ENCODE data around the gene FAM13A.

Gene FAM13A

DNA sequence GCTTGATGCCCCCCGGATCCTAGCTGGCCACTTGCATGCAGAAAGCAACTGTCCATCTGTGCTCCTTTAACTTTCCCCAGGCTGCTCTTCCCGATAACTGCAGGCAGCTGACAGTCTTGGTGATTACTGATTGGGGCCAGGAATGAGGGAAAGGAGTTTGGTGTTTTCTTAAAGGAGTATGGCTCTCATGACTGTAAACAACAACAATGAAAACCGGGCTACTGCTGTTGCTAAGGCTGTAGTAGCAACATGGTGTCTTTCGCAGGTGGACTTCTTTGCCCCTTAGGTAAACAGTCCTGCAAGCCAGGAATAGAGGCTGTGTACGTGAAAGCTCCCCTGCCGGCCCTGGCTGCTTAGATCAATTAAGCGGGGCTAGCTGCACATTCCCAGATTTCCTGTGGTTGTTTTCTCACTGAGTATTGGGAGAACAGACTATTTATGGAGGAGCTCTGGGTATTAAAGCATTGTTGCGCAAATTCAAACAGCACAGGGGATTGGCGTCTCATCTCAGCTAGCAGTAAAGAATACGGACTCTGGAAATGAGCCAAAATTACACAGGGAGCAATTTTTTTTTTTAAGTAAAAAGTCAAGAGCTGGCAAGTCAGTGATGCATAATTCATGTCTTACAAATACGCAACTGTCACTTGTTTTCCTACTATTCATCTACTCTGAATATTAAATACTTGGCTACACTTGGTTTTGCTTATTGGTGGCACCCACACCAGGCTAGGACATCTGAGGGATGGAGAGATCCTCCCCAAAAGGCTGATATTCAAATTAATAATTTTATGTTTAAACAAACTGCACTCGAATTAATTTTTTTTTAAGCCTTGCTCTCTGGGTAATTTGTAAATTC is 297.7 kb downstream of the FAM13A start:
- DNase-seq (ENCODE audit: low spot score) = no peak
- Histone ChIP-seq H3K27ac (ENCODE audit: poor library complexity, severe bottlenecking) (no peak overlapping the region), H3K9me3 (ENCODE audit: severe bottlenecking) (no peaks in the 10 kb centered on the region), H3K4me3 (ENCODE audit: severe bottlenecking) (no peak overlapping the region), H3K4me1 (ENCODE audit: insufficient read depth, poor library complexity, severe bottlenecking) (no peaks in the 10 kb centered on the region), H3K27me3 (ENCODE audit: insufficient read depth, poor library complexity, severe bottlenecking) (no peaks in the 10 kb centered on the region), H3K36me3 (ENCODE audit: low read depth) (no peaks in the 10 kb centered on the region)
- peak; percentile 69 for ATAC-seq (ENCODE audit: low read depth)
- TF ChIP-seq, protein P1, sequence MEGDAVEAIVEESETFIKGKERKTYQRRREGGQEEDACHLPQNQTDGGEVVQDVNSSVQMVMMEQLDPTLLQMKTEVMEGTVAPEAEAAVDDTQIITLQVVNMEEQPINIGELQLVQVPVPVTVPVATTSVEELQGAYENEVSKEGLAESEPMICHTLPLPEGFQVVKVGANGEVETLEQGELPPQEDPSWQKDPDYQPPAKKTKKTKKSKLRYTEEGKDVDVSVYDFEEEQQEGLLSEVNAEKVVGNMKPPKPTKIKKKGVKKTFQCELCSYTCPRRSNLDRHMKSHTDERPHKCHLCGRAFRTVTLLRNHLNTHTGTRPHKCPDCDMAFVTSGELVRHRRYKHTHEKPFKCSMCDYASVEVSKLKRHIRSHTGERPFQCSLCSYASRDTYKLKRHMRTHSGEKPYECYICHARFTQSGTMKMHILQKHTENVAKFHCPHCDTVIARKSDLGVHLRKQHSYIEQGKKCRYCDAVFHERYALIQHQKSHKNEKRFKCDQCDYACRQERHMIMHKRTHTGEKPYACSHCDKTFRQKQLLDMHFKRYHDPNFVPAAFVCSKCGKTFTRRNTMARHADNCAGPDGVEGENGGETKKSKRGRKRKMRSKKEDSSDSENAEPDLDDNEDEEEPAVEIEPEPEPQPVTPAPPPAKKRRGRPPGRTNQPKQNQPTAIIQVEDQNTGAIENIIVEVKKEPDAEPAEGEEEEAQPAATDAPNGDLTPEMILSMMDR (IDR thresholded peaks at IDR 0.05; ENCODE audit: poor library complexity, severe bottlenecking) = no peak

DNA sequence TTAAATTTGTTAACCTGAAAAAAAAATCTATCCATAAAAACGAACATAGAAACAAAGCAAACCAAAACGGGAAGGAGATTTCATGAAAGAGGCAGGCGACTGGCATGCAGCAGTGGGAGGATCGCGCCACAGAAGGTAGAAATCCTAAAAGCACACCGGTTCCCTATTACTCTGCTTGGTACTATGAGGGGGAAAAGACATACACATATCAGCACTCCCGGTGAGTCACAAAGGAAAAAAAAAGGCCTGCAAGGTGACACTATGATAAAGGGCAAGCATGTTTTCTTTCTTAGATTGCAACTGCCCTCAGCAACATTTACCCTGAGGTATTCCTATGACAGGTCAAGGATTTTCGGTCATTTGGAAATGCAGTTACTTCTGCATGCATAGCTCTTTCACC is 298.7 kb downstream of the FAM13A start:
- ATAC-seq (ENCODE audit: low read depth) (no peak), DNase-seq (ENCODE audit: low spot score) (no peak)
- TF ChIP-seq, protein P1 (IDR thresholded peaks at IDR 0.05; ENCODE audit: poor library complexity, severe bottlenecking) = no peak

GRCh38 chr4:88757776-88758175 is 299.2 kb downstream of the FAM13A start:
- H3K27me3 ChIP-seq (ENCODE audit: insufficient read depth, poor library complexity, severe bottlenecking) = no peaks in the 10 kb centered on the region
- no peaks in the 10 kb centered on the region for H3K4me1 ChIP-seq (ENCODE audit: insufficient read depth, poor library complexity, severe bottlenecking)
- no peaks in the 10 kb centered on the region for H3K9me3 ChIP-seq (ENCODE audit: severe bottlenecking)
- no peak for ATAC-seq (ENCODE audit: low read depth)
- H3K36me3 ChIP-seq (ENCODE audit: low read depth) = no peaks in the 10 kb centered on the region
- TF ChIP-seq, protein P1 (IDR thresholded peaks at IDR 0.05; ENCODE audit: poor library complexity, severe bottlenecking) = no peak
- no peak overlapping the region for H3K27ac ChIP-seq (ENCODE audit: poor library complexity, severe bottlenecking)
- no peak for DNase-seq (ENCODE audit: low spot score)
- no peak overlapping the region for H3K4me3 ChIP-seq (ENCODE audit: severe bottlenecking)

More for the DNA sequence above, 298.7 kb downstream of the FAM13A start:
- H3K36me3 ChIP-seq (ENCODE audit: low read depth) = no peaks in the 10 kb centered on the region
- H3K27me3 ChIP-seq (ENCODE audit: insufficient read depth, poor library complexity, severe bottlenecking) = no peaks in the 10 kb centered on the region
- H3K4me1 ChIP-seq (ENCODE audit: insufficient read depth, poor library complexity, severe bottlenecking) = no peaks in the 10 kb centered on the region
- no peaks in the 10 kb centered on the region for H3K9me3 ChIP-seq (ENCODE audit: severe bottlenecking)
- H3K4me3 ChIP-seq (ENCODE audit: severe bottlenecking) = no peak overlapping the region
- H3K27ac ChIP-seq (ENCODE audit: poor library complexity, severe bottlenecking) = no peak overlapping the region

DNA sequence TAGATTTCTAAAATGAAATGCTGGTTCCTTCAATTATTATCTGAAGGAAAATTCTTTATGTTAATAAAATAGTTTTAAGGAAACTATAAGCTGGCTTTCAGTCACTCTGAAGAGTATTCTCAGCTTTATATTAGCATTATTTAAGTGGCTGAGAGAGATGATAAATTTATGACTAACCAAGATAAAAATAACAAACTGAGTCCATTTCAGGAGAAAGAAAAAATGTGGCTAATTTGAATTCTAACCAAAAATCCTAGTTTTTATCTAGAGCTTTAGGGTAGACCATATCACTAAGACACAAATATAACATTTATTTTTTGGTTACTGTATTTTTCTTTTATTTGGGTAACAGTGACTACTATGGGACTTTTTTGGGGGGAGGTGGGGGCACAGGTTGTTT is 299.9 kb downstream of the FAM13A start:
- Histone ChIP-seq H3K4me3 (ENCODE audit: severe bottlenecking) (no peak overlapping the region), H3K27me3 (ENCODE audit: insufficient read depth, poor library complexity, severe bottlenecking) (no peaks in the 10 kb centered on the region), H3K4me1 (ENCODE audit: insufficient read depth, poor library complexity, severe bottlenecking) (peaks cover 4% of the 10 kb centered on the region), H3K9me3 (ENCODE audit: severe bottlenecking) (no peaks in the 10 kb centered on the region), H3K36me3 (ENCODE audit: low read depth) (no peaks in the 10 kb centered on the region), H3K27ac (ENCODE audit: poor library complexity, severe bottlenecking) (no peak overlapping the region)
- DNase-seq (ENCODE audit: low spot score) = no peak
- TF ChIP-seq, protein P1 (IDR thresholded peaks at IDR 0.05; ENCODE audit: poor library complexity, severe bottlenecking) = no peak
- ATAC-seq (ENCODE audit: low read depth) = no peak

- Histone ChIP-seq H3K27me3 (ENCODE audit: insufficient read depth, poor library complexity, severe bottlenecking) (no peaks in the 10 kb centered on the region), H3K4me3 (ENCODE audit: severe bottlenecking) (no peak overlapping the region), H3K9me3 (ENCODE audit: severe bottlenecking) (no peaks in the 10 kb centered on the region), H3K4me1 (ENCODE audit: insufficient read depth, poor library complexity, severe bottlenecking) (peaks cover 12% of the 10 kb centered on the region), H3K27ac (ENCODE audit: poor library complexity, severe bottlenecking) (no peak overlapping the region), H3K36me3 (ENCODE audit: low read depth) (no peaks in the 10 kb centered on the region)
- ATAC-seq (ENCODE audit: low read depth) (no peak), DNase-seq (ENCODE audit: low spot score) (no peak)
- TF ChIP-seq, protein P1 (IDR thresholded peaks at IDR 0.05; ENCODE audit: poor library complexity, severe bottlenecking) = no peak
Measured at GRCh38 chr4:88756149-88756548, 300.8 kb downstream of the FAM13A start.
